ENCODE data around the gene NELFB. TPM values are rescaled to one million over a fixed set of nuclear protein-coding genes. Genes with fewer than 3 reads are reported as not detected.

Gene NELFB
- total RNA-seq, 8 experiments from 2014 or later: 22.8 to 38.4 (median 34.5) TPM

GRCh38 chr9:137227054-137227852 lies 27.9 kb upstream of the NELFB start, which contains the start of gene RNF224:
Gene RNF224 (plus strand): TSS chr9:137227502. CDS start chr9:137228336, 834 bp downstream.
- peak; percentile 10 to 57 (median 26) for ATAC-seq (replicated peaks in 6 of 8)
- WGBS, 10 experiments: 0 to 100% (median 10%) methylated on average over 1 to 3 of the region's 25 CpGs; no CpG with 5 or more reads in 4 of the 10 experiments
- in situ Hi-C loops (cut with MboI; ENCODE audit: low pct_unique_long_range_greater_than_20kb in 2 of 9, low sequenced_read_pairs in 9 of 9, unreplicated experiment in 9 of 9): loop anchor here in 1 of 9 experiments (25.0 kb wide), 1 partner anchor 115 kb away; the partner anchor contains the start of gene DPP7
- Histone ChIP-seq H3K4me1 (replicated peaks in 1 of 2) (peaks cover 3 to 10% of the 10 kb centered on the region in 2 donors), H3K4me3 (no peak within 1 kb of the TSS), H3K27ac (no peak within 1 kb of the TSS)

GRCh38 chr9:137227853-137228505 lies 27.1 kb upstream of the NELFB start:
- WGBS, 10 experiments: no CpG with 5 or more reads among the region's 18 CpGs
- in situ Hi-C loops (cut with MboI; ENCODE audit: low pct_unique_long_range_greater_than_20kb in 2 of 9, low sequenced_read_pairs in 9 of 9, unreplicated experiment in 9 of 9): loop anchor here in 1 of 9 experiments (25.0 kb wide), 1 partner anchor 116 kb away; the partner anchor contains the start of gene DPP7
- H3K27ac ChIP-seq: no peak overlapping the region
- no peak overlapping the region for H3K4me3 ChIP-seq
- no peak for ATAC-seq (replicated peaks in 6 of 8)
- peaks cover 3 to 4% of the 10 kb centered on the region in 2 donors for H3K4me1 ChIP-seq (replicated peaks in 1 of 2)

- H3K27ac ChIP-seq: no peak overlapping the region
- WGBS, 10 experiments: no CpG with 5 or more reads among the region's 29 CpGs
- H3K4me1 ChIP-seq (replicated peaks in 1 of 2): peaks cover 3 to 4% of the 10 kb centered on the region in 2 donors
- no peak for ATAC-seq (replicated peaks in 6 of 8)
- in situ Hi-C loops (cut with MboI; ENCODE audit: low pct_unique_long_range_greater_than_20kb in 2 of 9, low sequenced_read_pairs in 9 of 9, unreplicated experiment in 9 of 9): loop anchor here in 1 of 9 experiments (25.0 kb wide), 1 partner anchor 116 kb away; the partner anchor contains the start of gene DPP7
- no peak overlapping the region for H3K4me3 ChIP-seq
These were observed 26.6 kb upstream of the NELFB start for GRCh38 chr9:137228506-137228967.

- WGBS, 10 experiments: 85% methylated on average over 14 of the region's 27 CpGs; no CpG with 5 or more reads in 9 of the 10 experiments
- Histone ChIP-seq H3K4me3 (no peak overlapping the region), H3K4me1 (replicated peaks in 1 of 2) (peaks cover under 1 to 1% of the 10 kb centered on the region in 2 donors), H3K27ac (no peak overlapping the region)
- in situ Hi-C loops (cut with MboI; ENCODE audit: low pct_unique_long_range_greater_than_20kb in 2 of 9, low sequenced_read_pairs in 9 of 9, unreplicated experiment in 9 of 9): loop anchor here in 1 of 9 experiments (25.0 kb wide), 1 partner anchor 117 kb away; the partner anchor contains the start of gene DPP7
- no peak for ATAC-seq (replicated peaks in 6 of 8)
These were observed 25.9 kb upstream of the NELFB start for GRCh38 chr9:137228968-137229896.

GRCh38 chr9:137229903-137230704 lies 25.0 kb upstream of the NELFB start:
- Histone ChIP-seq H3K4me3 (no peak overlapping the region), H3K4me1 (replicated peaks in 1 of 2) (no peaks in the 10 kb centered on the region), H3K27ac (no peak overlapping the region)
- no peak for ATAC-seq (replicated peaks in 6 of 8)
- in situ Hi-C loops (cut with MboI; ENCODE audit: low pct_unique_long_range_greater_than_20kb in 2 of 9, low sequenced_read_pairs in 9 of 9, unreplicated experiment in 9 of 9): loop anchor here in 1 of 9 experiments (25.0 kb wide), 1 partner anchor 118 kb away; the partner anchor contains the start of gene DPP7
- 20 to 85% (median 80%) methylated on average over 2 to 5 of the region's 31 CpGs; no CpG with 5 or more reads in 7 of the 10 experiments for WGBS, 10 experiments

- no peak within 1 kb of the TSS for H3K27ac ChIP-seq
- no peak for ATAC-seq (replicated peaks in 6 of 8)
- WGBS, 10 experiments: 100% methylated on average over 1 to 2 of the region's 14 CpGs; no CpG with 5 or more reads in 8 of the 10 experiments
- H3K4me3 ChIP-seq: no peak within 1 kb of the TSS
- in situ Hi-C loops (cut with MboI; ENCODE audit: low pct_unique_long_range_greater_than_20kb in 2 of 9, low sequenced_read_pairs in 9 of 9, unreplicated experiment in 9 of 9): loop anchor here in 1 of 9 experiments (25.0 kb wide), 1 partner anchor 119 kb away; the partner anchor contains the start of gene DPP7
- H3K4me1 ChIP-seq (replicated peaks in 1 of 2): peaks cover 0 to under 1% of the 10 kb centered on the region in 2 donors
These were observed 24.3 kb upstream of the NELFB start, which contains the start of gene SLC34A3 for GRCh38 chr9:137230705-137231371. Gene SLC34A3 (plus strand): TSS chr9:137230901. CDS start chr9:137231703, 802 bp downstream.

GRCh38 chr9:137231372-137232039 lies 23.6 kb upstream of the NELFB start:
- H3K4me3 ChIP-seq: no peak overlapping the region
- no peak for ATAC-seq (replicated peaks in 6 of 8)
- in situ Hi-C loops (cut with MboI; ENCODE audit: low pct_unique_long_range_greater_than_20kb in 2 of 9, low sequenced_read_pairs in 9 of 9, unreplicated experiment in 9 of 9): loop anchor here in 1 of 9 experiments (25.0 kb wide), 1 partner anchor 119 kb away; the partner anchor contains the start of gene DPP7
- peaks cover 0 to 5% of the 10 kb centered on the region in 2 donors for H3K4me1 ChIP-seq (replicated peaks in 1 of 2)
- WGBS, 10 experiments: 60 to 87% methylated on average over 1 to 3 of the region's 23 CpGs; no CpG with 5 or more reads in 8 of the 10 experiments
- no peak overlapping the region for H3K27ac ChIP-seq

GRCh38 chr9:137232101-137232500 lies 23.0 kb upstream of the NELFB start:
- WGBS, 10 experiments: 70% methylated on average over 5 of the region's 10 CpGs; no CpG with 5 or more reads in 9 of the 10 experiments
- in situ Hi-C loops (cut with MboI; ENCODE audit: low pct_unique_long_range_greater_than_20kb in 2 of 9, low sequenced_read_pairs in 9 of 9, unreplicated experiment in 9 of 9): loop anchor here in 1 of 9 experiments (25.0 kb wide), 1 partner anchor 120 kb away; the partner anchor contains the start of gene DPP7
- ATAC-seq (replicated peaks in 6 of 8): no peak
- H3K4me1 ChIP-seq (replicated peaks in 1 of 2): peaks cover 5 to 11% of the 10 kb centered on the region in 2 donors
- no peak overlapping the region for H3K4me3 ChIP-seq
- no peak overlapping the region for H3K27ac ChIP-seq

GRCh38 chr9:137232510-137232909 lies 22.6 kb upstream of the NELFB start:
- H3K4me3 ChIP-seq: no peak overlapping the region
- peaks cover 5 to 13% of the 10 kb centered on the region in 2 donors for H3K4me1 ChIP-seq (replicated peaks in 1 of 2)
- ATAC-seq (replicated peaks in 6 of 8): no peak
- 0 to 87% methylated on average over 1 to 3 of the region's 24 CpGs; no CpG with 5 or more reads in 8 of the 10 experiments for WGBS, 10 experiments
- in situ Hi-C loops (cut with MboI; ENCODE audit: low pct_unique_long_range_greater_than_20kb in 2 of 9, low sequenced_read_pairs in 9 of 9, unreplicated experiment in 9 of 9): loop anchor here in 1 of 9 experiments (25.0 kb wide), 1 partner anchor 120 kb away; the partner anchor contains the start of gene DPP7
- H3K27ac ChIP-seq: no peak overlapping the region

- ATAC-seq (replicated peaks in 6 of 8): no peak
- WGBS, 10 experiments: 50 to 60% methylated on average over 1 to 2 of the region's 40 CpGs; no CpG with 5 or more reads in 8 of the 10 experiments
- in situ Hi-C loops (cut with MboI; ENCODE audit: low pct_unique_long_range_greater_than_20kb in 2 of 9, low sequenced_read_pairs in 9 of 9, unreplicated experiment in 9 of 9): loop anchor here in 1 of 9 experiments (25.0 kb wide), 1 partner anchor 121 kb away; the partner anchor contains the start of gene DPP7
- H3K27ac ChIP-seq: no peak overlapping the region
- peaks cover 5 to 13% of the 10 kb centered on the region in 2 donors for H3K4me1 ChIP-seq (replicated peaks in 1 of 2)
- no peak overlapping the region for H3K4me3 ChIP-seq
These were observed 21.8 kb upstream of the NELFB start for GRCh38 chr9:137233143-137233980.

Data from motor neuron (in vitro differentiated cells).